CD4-positive, alpha-beta T cell treated with Interleukin-4 for 4 hours (primary cell): ENCODE data around the gene JAKMIP2.

Experiments
- DNase-seq: peaks from one replicate; pipeline ENCODE4 v3.0.0-alpha.2; 2020

The JAKMIP2 gene

DNA sequence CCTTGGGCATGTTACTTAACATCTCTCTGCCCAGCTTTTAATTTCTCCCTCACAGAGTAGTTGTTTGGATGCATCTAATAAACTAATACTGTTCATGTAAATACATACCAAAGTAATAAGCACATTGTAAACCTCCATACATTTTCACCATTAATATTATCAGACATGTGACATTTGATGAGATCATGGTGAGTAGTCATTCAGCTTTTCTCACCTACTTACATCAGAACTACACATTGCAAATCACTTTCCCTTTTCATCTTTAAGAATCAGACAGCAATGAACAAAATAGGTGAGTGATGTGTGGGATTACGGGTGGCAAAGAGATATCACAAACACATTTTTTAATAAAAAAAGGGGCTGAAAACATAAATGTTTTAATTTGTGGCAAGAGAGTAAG lies 89.3 kb downstream of the JAKMIP2 start:
- no peak for DNase-seq

DNA sequence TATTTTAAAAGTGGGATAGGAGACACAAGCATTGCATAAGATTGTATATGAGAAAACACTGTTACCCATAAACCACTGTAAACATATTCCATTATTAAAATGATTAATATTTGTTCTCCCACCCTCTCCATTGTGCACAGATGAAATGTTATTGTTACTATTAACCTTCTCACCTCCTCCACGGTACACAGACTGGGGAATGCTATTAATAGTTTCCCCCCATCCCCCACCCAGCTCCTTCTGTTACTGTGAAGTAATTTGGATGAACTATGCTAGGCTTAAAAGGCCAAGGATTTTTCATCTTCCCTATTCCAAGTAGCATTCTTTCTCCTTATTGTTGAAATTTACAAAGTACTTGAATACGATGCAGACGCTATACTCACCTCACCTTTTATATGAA lies 91.4 kb downstream of the JAKMIP2 start:
- no peak for DNase-seq

DNA sequence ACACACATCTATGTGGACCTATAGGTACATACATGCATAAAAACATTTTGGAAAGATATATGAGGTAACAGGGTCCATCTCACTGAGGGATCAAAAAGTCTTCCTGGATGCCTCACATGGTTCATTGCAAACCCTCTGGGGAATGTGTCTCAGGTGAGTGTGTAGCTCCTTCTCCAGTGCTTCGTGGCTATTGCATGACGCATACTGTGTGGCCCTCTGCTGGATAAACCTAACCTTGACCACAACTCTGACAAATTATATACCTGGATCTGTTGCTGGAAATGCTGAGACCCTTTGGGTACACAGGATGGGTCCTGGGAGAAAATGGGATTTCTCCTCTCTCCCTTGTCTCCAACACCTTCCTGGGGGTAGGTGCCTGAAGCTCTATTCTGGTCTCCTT lies 91.9 kb downstream of the JAKMIP2 start:
- no peak for DNase-seq

DNA sequence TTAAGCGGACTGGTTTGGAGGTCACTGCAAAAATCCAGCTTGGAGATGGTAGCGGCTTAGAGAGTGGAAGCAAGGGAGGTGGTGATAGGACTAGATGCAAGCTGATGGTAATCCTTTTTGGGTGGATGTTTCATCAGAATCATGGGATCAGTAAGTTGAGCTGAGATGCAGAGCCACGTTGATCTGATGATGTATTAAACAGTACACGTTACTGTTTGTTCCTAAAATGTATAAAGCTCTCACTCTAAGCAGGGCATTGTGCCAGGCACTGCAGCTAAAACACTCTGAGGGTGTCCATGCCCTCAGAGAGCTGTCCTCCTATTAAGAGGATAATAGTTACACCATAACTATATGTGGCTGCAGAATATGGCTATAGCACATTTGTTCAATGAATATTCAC lies 93.1 kb downstream of the JAKMIP2 start:
- no peak for DNase-seq

DNA sequence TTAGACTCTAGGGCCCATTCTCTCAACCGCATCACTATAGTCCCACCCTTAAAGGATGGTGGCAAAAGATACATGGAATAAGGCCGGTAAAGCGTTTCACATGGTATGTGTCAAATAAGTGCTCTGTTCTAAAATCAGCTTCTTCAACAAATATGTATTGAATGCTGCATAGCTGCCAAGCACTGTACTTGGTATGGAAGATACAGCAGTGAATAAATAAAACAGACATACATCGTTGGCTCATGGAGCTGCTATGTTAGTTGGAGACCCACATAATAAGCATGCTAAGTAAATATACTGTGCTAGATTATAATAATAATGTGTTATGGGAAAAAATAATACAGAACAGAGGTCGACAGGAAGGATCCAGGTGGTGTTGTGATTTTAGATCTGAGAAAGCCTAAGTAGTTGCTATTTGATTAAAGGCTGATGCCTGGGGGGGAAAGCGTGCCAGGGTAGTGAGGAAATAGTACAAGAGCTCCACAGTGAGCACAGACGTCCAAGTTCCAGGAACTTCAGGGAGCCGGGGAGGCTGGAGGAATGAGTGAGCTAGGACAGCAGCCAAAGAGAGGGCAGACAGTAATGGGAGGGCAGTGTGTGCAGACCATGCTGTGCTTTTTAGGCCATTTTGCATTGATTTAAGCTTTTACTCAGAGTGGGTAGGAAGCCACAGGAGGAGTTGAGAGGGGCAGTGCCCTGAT lies 93.7 kb downstream of the JAKMIP2 start:
- DNase-seq = no peak

DNA sequence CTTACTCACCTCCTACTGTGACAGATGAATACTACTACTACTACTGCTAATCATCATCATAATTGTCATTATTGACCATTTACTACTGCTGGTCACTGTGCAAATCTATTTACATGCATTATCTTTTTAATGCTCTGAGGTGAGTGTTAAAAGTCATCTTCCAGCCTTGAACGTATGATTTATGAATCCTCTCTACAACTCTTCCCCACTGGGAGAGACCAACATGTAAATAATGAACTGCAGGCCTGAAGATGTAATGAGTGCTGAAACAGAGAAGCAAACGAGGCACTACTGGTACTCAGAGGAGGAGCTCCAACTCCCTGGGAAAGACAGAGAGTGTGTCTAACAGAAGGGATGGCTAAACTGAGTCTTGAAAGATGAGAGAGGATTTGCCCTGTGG lies 95.4 kb downstream of the JAKMIP2 start:
- DNase-seq = no peak

DNA sequence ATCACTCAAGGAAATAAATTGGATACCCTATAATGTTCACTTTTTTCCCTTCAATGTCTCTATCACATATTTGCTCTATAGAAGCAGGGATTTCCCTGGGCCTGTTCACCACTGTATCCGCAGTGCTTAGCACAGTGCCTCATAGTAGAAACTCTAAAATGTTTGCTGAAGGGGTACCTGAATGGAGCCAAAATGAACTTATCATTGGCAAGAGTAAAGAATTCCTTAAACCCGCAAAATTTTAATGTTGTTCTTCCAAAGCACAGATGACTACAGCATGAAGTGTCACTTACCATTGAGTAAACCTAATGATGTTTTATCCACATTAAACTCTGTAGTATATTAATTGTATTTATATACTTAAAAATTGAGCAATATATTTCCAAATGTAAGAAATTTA lies 96.1 kb downstream of the JAKMIP2 start:
- DNase-seq = no peak

DNA sequence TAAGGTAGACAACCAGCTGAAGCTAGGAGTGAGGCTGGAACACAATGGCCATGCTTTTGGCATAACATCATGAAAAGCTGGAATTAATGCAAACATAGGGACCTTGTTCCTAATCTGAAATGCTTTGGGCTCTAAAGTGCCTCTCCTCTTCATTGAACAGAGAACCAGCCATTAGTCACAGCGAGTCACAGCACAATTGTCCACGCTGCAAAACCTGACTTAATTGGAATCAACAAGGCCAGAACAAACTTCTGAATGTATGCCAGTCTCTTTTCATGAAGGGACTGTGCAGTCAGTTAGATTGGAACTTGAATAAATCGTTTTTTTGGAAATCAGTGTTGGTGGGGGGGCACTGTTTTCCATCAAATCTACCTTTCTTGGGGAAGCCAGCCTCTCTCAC lies 96.5 kb downstream of the JAKMIP2 start:
- no peak for DNase-seq

DNA sequence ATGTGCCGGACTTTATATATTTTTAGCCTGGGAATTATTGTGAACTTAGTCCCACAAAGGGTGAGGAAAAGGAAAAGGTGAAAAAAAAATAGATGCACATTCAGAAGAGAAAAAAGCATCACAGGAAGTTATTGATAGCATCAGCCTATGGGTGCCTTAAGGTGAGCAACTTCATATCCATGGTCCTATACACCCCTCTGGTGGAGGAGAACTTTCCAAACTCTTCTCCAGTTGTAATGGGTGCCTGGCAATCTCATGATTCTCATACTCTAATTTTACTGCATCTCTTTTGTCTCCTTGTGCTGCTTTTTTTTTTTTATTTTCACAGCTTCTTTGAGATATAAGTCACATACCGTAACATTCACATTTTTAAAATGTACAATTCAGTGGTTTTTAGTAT lies 107.4 kb downstream of the JAKMIP2 start:
- DNase-seq = no peak

DNA sequence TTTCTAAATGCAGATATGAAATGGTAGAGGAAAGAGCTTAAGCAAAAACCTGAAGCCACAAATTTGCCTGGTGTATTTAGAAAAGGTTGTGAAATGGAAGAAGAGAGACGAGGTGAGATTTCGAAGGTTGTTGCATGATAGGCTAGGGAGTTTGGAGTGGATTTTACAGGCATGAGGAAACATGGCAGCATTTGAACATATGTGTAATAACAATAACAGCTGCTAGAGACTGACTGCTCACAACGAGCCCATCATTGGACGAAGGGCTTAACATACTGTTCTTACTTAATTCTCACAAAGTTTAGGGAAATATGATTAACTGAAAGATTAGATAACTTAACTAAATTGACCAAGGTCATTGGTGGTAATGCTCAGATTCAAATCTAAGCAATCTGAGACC lies 108.1 kb downstream of the JAKMIP2 start:
- DNase-seq = no peak

DNA sequence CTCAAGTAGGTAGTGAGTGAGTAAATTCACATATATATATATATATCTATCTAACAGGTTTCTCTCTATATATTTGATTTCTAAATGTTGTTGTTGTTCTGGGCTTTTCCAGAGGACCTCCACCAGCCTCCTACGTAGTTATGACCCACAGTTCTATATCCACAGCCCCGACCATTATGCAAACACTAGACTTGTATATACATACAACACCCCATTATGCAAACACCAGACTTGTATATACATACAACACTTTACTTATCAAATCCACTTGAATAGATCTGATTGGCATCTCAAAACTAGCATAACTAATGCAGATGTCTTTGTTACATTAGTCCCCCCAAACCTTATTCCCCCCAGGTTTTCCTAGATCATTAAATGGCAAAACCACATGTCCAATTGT lies 108.7 kb downstream of the JAKMIP2 start:
- no peak for DNase-seq

DNA sequence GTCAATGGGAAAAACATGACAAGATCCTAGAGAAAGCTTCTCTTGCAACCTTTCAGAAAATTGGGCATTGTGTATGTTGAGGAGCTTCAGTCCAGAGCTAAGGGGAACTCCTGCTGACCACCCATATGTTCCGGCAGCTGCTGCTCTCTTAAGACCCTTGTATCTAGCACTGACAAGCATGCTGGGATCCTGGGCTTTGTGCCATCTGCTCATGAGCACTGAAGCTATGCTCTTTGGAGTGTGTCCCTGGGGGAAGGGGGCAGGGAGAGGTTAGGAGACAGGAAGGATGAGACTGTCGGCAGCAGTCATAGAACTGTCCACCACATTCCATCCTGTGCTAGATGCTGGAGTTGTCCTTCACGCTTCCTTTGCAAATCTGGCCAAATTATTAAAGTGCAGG lies 109.3 kb downstream of the JAKMIP2 start:
- no peak for DNase-seq

DNA sequence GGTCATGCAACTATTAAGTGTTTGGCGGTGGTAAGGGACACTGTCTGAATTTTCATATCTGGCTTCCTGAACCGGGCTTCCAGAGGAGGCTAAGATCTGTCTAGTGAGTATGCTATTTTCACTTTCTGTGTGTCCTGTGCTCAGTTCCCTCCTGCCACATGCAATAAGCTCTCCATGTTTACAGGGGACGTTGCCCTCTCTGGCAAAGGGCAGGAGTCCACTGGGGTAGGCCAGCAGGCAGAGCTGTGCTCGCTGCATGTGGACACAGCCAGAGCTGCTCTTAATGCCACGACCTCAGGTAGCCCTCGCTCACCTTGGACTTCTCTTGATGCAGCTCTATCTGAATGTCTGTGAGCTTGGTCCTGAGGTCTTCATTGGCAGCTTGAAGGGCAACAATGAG lies 111.2 kb downstream of the JAKMIP2 start:
- DNase-seq = no peak

DNA sequence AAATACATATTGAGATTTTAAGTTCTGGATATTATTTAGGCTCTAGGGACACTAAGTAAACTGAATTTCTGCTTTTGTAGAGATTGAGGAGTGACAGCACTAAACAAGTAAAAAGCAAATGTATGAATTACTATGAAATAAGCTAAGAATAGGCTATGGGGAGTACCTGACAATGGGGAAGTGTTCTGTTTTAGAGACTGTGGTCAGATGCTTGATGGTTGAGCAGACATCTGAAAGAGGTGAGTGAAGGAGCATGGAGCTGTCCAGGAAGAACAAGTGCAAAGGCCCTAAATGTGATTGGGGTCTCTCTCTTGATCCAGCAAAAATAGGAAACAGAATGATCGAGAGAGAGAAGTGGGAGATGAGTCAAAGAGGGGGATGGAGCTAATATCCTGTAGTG lies 111.7 kb downstream of the JAKMIP2 start:
- DNase-seq = no peak

DNA sequence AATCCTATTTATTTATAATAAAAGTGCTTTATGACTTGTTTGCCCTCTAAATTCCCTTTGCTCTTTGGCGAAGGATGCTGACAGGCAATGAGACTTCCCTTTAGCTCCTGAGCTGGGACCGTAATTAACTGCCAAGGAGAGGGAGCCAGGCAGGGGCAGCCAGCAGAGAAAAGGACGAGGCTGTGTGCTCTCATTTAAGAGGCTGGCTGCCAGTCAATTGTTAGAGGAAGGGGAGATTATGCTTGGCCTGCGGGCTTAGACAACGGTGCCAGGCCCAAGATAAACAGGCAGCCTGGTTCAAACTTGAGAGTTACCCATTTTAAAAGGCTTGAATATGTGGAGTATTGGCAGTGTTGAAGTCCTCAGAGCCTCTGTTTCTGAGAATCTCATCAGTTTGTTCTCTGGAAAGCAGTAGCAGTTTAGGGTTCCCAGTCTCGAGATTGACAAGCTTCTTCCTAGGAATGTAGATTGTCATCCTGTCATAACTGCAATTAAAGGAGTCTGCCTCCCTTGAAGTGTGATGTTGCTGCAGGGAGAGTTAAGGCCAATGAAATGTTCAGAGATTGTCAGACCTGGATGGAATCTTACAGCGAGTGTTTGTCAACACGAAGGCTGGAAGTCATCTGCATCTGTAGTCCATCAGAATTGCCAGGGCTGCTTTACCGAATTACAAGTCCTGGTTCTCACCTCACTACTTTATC lies 113.2 kb downstream of the JAKMIP2 start:
- DNase-seq = no peak

DNA sequence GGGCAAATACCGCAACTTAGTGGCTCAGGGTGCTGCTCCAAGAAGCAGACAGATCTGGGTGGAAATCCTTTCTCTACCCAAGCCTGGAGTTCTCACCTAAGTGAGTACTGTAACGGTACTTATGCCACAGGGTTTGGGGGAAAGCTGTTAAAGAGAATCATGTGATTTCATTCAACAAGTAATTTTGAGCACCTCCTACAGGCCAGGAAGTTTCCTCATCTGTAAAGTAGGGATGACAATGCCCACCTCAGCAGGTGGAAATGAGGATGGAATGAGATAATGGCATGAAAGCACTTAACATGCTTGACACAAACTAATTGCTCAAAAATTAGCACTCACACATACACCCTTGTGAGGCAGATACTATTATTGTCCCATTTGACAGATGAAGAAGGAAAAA lies 114.1 kb downstream of the JAKMIP2 start:
- DNase-seq = no peak

DNA sequence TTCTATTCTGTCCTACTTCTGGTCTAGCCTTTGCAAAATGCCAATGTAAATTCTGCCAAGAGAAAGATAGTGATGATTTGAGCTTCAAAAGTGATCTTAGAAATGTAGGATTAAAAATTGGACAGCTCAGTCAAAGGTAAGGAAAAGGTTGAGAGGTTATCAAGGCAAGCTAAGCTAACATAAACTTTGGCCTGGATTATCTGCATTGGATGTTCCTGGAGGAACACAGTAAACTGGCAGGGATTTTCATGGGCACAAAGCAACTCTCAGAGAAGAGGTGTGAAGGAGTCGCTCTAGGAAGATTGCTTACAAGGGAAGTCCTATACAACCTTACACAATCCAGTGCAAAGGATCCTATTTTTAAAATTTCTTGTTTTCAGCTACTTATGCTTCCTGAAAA lies 115.2 kb downstream of the JAKMIP2 start:
- DNase-seq = no peak

DNA sequence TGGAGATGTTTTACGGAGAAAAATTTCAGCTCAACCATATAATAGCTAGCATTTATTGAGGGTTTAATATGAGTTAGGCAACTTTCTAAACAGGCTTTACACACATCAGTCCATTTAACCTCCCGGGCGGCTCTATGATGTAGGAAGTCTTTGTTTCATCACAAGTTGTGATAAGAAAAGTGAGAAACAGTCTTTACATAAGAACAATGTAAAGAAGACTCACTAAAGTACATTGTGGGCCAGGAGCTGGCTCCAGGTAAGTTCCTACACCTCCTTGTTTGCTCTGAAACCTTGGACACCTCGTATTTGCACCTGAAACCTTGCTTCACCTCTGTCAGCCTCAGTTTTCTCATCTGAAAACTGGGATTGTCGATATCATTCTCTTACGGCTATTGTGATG lies 116.1 kb downstream of the JAKMIP2 start:
- DNase-seq = no peak

DNA sequence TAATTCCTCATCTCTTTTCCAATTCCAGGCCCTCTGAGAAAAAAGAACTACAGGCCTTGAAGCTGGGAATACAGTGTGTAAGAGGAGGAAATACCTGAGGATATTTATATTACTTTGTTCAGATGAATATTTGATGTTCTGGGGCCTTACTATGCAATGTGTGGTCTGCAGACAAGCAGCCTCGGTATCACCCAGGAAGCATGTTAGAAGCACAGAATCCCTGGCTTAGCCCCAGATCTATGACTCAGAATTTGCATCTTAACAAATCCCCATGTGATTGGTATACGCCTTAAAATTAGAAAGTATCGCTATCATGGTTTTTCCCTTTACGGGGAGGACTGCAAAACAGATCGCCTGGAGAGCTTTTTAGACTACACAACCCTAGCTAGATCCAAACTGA lies 121.0 kb downstream of the JAKMIP2 start:
- DNase-seq = no peak

DNA sequence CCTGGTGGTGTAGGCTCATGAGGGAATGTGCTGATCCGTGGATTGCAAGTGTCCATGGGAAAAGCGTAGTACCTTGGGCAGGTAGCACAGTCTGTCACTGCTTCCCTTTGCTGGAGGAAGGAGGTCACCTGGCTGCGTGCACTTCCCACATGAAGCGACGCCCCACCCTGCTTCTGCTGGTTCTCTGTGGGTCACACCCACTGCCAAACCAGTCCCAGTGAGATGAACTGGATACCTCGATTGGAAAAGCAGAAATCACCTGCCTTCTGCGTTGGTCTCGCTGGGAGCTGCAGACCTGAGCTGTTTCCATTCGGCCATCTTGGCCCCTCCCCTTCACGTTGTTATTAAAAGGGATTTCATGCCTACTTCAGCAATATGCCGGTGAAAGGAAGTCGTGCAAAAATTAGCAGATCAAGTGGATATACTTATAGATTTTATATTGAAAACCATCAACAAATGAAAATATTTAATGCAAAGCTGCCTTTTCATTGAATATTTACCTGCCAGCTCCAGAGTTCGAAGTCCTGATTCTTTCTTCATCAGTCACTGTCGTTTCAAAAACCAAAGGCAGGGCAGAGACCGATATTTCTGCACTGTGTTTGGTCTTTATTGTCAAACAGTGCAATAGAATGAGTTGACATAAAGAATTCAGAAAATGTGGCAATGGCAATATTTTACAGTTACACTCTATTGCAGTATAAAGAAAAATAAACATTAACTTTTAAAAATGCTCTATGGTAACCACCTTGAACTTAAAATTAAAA lies 123.2 kb downstream of the JAKMIP2 start:
- no peak for DNase-seq

DNA sequence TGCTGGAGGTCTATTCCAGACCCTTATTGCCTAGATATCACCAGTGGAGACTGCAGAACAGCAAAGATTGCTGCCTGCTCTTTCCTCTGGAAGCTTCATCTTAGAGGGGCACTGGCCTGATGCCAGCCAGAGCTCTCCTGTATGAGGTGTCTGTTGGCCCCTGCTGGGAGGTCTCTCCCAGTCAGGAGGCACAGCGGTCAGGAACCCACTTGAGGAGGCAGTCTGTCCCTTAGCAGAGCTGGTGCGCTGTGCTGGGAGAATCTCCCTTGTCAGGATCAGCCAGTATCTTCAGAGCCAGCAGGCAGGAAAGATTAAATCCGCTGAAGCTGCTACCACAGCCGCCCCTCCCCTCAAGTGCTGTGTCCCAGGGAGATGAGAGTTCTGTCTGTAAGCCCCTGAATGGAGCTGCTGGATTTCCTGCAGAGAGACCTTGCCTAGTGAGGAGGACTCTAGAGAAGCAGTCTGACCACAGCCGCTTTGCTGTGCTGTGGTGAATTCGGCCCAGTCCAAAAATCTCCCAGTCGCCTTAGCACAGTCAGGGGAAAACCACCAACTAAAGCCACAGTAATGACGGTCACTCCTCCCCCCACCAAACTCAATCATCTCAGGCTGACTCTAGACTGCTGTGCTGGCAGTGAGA lies 124.1 kb downstream of the JAKMIP2 start:
- DNase-seq = no peak

DNA sequence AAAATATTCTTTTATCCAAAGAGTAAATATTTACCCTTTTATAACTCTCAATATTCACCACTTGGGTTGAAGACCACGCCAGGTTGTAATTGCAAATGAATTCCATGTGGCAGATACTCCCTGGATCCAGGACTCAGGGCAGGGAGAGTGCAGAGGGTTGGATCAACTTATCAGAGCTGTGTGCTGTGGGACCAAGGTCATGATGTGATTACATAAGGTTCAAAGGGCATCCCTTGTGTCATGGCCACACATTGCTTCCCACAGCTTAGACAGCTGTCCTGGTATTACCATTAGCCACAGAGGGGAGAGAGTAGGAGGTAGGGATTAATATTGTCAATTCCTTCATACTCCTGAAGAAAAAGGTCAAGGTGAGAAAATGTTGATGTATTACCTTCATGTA lies 133.9 kb downstream of the JAKMIP2 start:
- DNase-seq = no peak

DNA sequence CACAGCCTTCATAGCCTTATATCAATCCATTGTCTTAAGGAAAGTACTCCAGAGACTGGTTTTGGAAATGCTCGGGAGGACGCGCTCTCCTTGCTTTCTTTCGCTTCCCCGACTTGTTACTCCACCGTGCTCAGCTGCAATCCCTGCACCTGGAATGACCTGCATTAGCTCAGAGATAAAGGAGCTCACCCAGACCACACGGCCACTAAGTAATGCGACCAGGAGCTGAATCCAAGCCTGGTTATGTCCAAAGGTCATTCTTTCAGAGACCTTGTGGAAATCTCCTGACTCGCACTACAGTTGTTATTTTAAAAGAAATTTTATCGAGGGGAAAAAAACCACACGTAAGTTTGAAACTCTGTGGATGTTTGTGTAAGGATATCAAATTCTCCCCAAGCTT lies 137.3 kb downstream of the JAKMIP2 start:
- DNase-seq = no peak

DNA sequence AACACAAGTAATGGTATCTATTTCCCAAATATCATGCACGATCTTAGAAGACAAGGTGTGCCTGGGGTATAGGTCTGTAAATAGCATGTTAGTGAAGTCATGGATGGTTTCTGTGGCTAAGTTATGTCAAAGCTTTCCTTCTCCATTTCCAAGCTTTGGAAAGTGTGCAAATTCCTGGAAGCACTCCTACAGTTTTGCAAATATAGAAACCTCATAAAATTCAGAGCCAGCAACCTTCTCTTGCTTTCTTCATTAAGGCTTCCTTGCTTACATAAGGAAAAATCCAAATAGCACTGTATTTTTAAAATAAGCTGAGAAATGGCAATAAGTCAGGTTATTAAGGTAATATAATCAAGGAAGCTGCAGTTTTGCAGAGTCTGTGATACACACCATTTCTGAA lies 138.1 kb downstream of the JAKMIP2 start:
- no peak for DNase-seq
